ENCODE data around the gene GLMN.

The GLMN gene

GRCh38 chr1:92217721-92218120 lies 81.1 kb downstream of the GLMN start, which contains the start of gene C1orf146:
C1orf146 (plus strand) TSS chr1:92217915; CDS start chr1:92231421, 13,506 bp downstream.
- Histone ChIP-seq H3K36me3 (no peaks in the 10 kb centered on the region), H3K4me3 (ENCODE audit: low read depth, low read length) (no peak within 1 kb of the TSS), H3K27me3 (no peaks in the 10 kb centered on the region), H3K9me3 (no peaks in the 10 kb centered on the region), H3K4me1 (no peaks in the 10 kb centered on the region)
- no peak for DNase-seq
- TF ChIP-seq CTCF (IDR thresholded peaks at IDR 0.05; ENCODE audit: low read depth, low read length): no peak

- no peak for DNase-seq
- Histone ChIP-seq H3K4me1 (no peaks in the 10 kb centered on the region), H3K27me3 (no peaks in the 10 kb centered on the region), H3K4me3 (ENCODE audit: low read depth, low read length) (no peak overlapping the region), H3K9me3 (no peaks in the 10 kb centered on the region), H3K36me3 (no peaks in the 10 kb centered on the region)
- no peak for TF ChIP-seq CTCF (IDR thresholded peaks at IDR 0.05; ENCODE audit: low read depth, low read length)
Measured at GRCh38 chr1:92211166-92211565, 87.6 kb downstream of the GLMN start.

GRCh38 chr1:92210701-92211100 lies 88.1 kb downstream of the GLMN start:
- H3K4me3 ChIP-seq (ENCODE audit: low read depth, low read length): no peak overlapping the region
- no peak for TF ChIP-seq CTCF (IDR thresholded peaks at IDR 0.05; ENCODE audit: low read depth, low read length)
- no peaks in the 10 kb centered on the region for H3K27me3 ChIP-seq
- H3K36me3 ChIP-seq: no peaks in the 10 kb centered on the region
- DNase-seq: no peak
- no peaks in the 10 kb centered on the region for H3K9me3 ChIP-seq
- H3K4me1 ChIP-seq: no peaks in the 10 kb centered on the region

GRCh38 chr1:92203105-92203504 lies 95.7 kb downstream of the GLMN start:
- H3K9me3 ChIP-seq: no peaks in the 10 kb centered on the region
- H3K4me1 ChIP-seq: no peaks in the 10 kb centered on the region
- H3K36me3 ChIP-seq: no peaks in the 10 kb centered on the region
- TF ChIP-seq CTCF (IDR thresholded peaks at IDR 0.05; ENCODE audit: low read depth, low read length): no peak
- no peak overlapping the region for H3K4me3 ChIP-seq (ENCODE audit: low read depth, low read length)
- no peak for DNase-seq
- H3K27me3 ChIP-seq: no peaks in the 10 kb centered on the region

GRCh38 chr1:92201973-92202372 lies 96.8 kb downstream of the GLMN start:
- Histone ChIP-seq H3K9me3 (no peaks in the 10 kb centered on the region), H3K4me1 (no peaks in the 10 kb centered on the region), H3K36me3 (no peaks in the 10 kb centered on the region), H3K4me3 (ENCODE audit: low read depth, low read length) (no peak overlapping the region), H3K27me3 (no peaks in the 10 kb centered on the region)
- no peak for TF ChIP-seq CTCF (IDR thresholded peaks at IDR 0.05; ENCODE audit: low read depth, low read length)
- no peak for DNase-seq
